Ascending aorta (tissue), 2 donors: ENCODE results near the gene ADAMTSL3. TPM values are rescaled to one million over a fixed set of nuclear protein-coding genes. Genes with fewer than 3 reads are reported as not detected.

Experiments
- DNase-seq, 2 donors: peaks; one replicate each; pipeline ENCODE4 v3.0.0-alpha.2; 2019; ENCODE audit warnings: low spot score in 2 of 2
- H3K27ac ChIP-seq, 2 donors: fragments of 200-600 bp; sonication (generic); one replicate each; pipeline ENCODE4 v1.5.1; 2016 to 2017; ENCODE audit warnings: mild to moderate bottlenecking in 1 of 2
- H3K27me3 ChIP-seq: fragments of 200-600 bp; sonication (generic); one replicate; pipeline ENCODE4 v1.5.1; 2017
- H3K36me3 ChIP-seq, 2 donors: fragments of 200-600 bp; sonication (generic); one replicate each; pipeline ENCODE4 v1.5.1; 2016
- H3K4me1 ChIP-seq, 2 donors: fragments of 200-600 bp; sonication (generic); one replicate each; pipeline ENCODE4 v1.5.1; 2016 to 2017; ENCODE audit warnings: mild to moderate bottlenecking in 1 of 2
- H3K4me3 ChIP-seq, 2 donors: fragments of 200-600 bp; sonication (generic); one replicate each; pipeline ENCODE4 v1.5.1; 2016 to 2017; ENCODE audit warnings: mild to moderate bottlenecking in 1 of 2
- H3K9me3 ChIP-seq, 2 donors: fragments of 200-600 bp; sonication (generic); one replicate each; pipeline ENCODE4 v1.5.1; 2016
- CTCF ChIP-seq, 3 experiments: fragments of 200-600 bp in 2 of 3; fragments of 450-650 bp in 1 of 3; sonication (generic) in 2 of 3; IDR thresholded peaks; one replicate each; pipeline ENCODE4 v1.5.1; 2016 to 2019; ENCODE audit warnings: antibody characterized with exemption in 3 of 3, mild to moderate bottlenecking in 1 of 3, moderate library complexity in 1 of 3
- intact Hi-C: fragments of 100-400 bp; cut with DNase I; formaldehyde crosslinking; loops from one replicate; pipeline ENCODE4 v1.15.1; 2023
- total RNA-seq: library from RNA; depleted of rRNA; stranded (reverse); fragments of >200 nt; gene quantifications from one replicate; pipeline ENCODE4 v1.1.0, GENCODE V29; 2016

Gene ADAMTSL3
- total RNA-seq, 1 donor from 2014 or later: 28.1 TPM

- no peaks in the 10 kb centered on the region for H3K27me3 ChIP-seq
- intact Hi-C loops: no loop called here
- peaks cover 12 to 56% of the 10 kb centered on the region in 2 donors for H3K4me1 ChIP-seq
- H3K27ac ChIP-seq: no peak overlapping the region
- DNase-seq: no peak
- TF ChIP-seq CTCF (IDR thresholded peaks at IDR 0.05): no peak
- H3K36me3 ChIP-seq: no peaks in the 10 kb centered on the region
- H3K9me3 ChIP-seq: no peaks in the 10 kb centered on the region
- H3K4me3 ChIP-seq: no peak overlapping the region
Measured at GRCh38 chr15:83708328-83708727, 54.4 kb downstream of the ADAMTSL3 start.

- Histone ChIP-seq H3K27me3 (no peaks in the 10 kb centered on the region), H3K4me3 (no peak overlapping the region), H3K9me3 (no peaks in the 10 kb centered on the region), H3K36me3 (no peaks in the 10 kb centered on the region), H3K4me1 (peaks cover 12 to 65% of the 10 kb centered on the region in 2 donors), H3K27ac (no peak overlapping the region)
- intact Hi-C loops: no loop called here
- TF ChIP-seq CTCF (IDR thresholded peaks at IDR 0.05): no peak
- no peak for DNase-seq
Measured at GRCh38 chr15:83709241-83709640, 55.3 kb downstream of the ADAMTSL3 start.

- intact Hi-C loops: loop anchor here (5.0 kb wide), 1 partner anchor 58 kb away; the partner anchor contains the start of gene ADAMTSL3
- no peak for DNase-seq
- H3K27ac ChIP-seq: peak overlapping the region in 1 of 2 donors; percentile 10
- peaks cover 12 to 68% of the 10 kb centered on the region in 2 donors for H3K4me1 ChIP-seq
- H3K9me3 ChIP-seq: no peaks in the 10 kb centered on the region
- no peaks in the 10 kb centered on the region for H3K36me3 ChIP-seq
- H3K27me3 ChIP-seq: no peaks in the 10 kb centered on the region
- no peak overlapping the region for H3K4me3 ChIP-seq
- no peak for TF ChIP-seq CTCF (IDR thresholded peaks at IDR 0.05)
Measured at GRCh38 chr15:83709811-83710210, 55.9 kb downstream of the ADAMTSL3 start.

GRCh38 chr15:83710452-83710851, 56.5 kb downstream of the ADAMTSL3 start:
- intact Hi-C loops: loop anchor here (5.0 kb wide), 1 partner anchor 58 kb away; the partner anchor contains the start of gene ADAMTSL3
- Histone ChIP-seq H3K9me3 (no peaks in the 10 kb centered on the region), H3K4me3 (no peak overlapping the region), H3K4me1 (peaks cover 14 to 72% of the 10 kb centered on the region in 2 donors), H3K27me3 (no peaks in the 10 kb centered on the region), H3K27ac (peak overlapping the region; percentile 10 to 42), H3K36me3 (no peaks in the 10 kb centered on the region)
- no peak for TF ChIP-seq CTCF (IDR thresholded peaks at IDR 0.05)
- no peak for DNase-seq

- no peak for TF ChIP-seq CTCF (IDR thresholded peaks at IDR 0.05)
Measured at GRCh38 chr15:83711236-83711635, 57.3 kb downstream of the ADAMTSL3 start.

GRCh38 chr15:83713242-83713641, 59.3 kb downstream of the ADAMTSL3 start:
- Histone ChIP-seq H3K27me3 (no peaks in the 10 kb centered on the region), H3K27ac (no peak overlapping the region), H3K9me3 (no peaks in the 10 kb centered on the region), H3K36me3 (no peaks in the 10 kb centered on the region), H3K4me3 (no peak overlapping the region), H3K4me1 (peaks cover 12 to 64% of the 10 kb centered on the region in 2 donors)
- DNase-seq: no peak
- TF ChIP-seq CTCF (IDR thresholded peaks at IDR 0.05): no peak
- intact Hi-C loops: loop anchor here (5.0 kb wide), 1 partner anchor 61 kb away; the partner anchor contains the start of gene ADAMTSL3

More at GRCh38 chr15:83711236-83711635, 57.3 kb downstream of the ADAMTSL3 start:
- intact Hi-C loops: loop anchor here (5.0 kb wide), 1 partner anchor 59 kb away; the partner anchor contains the start of gene ADAMTSL3
- H3K4me1 ChIP-seq: peaks cover 14 to 72% of the 10 kb centered on the region in 2 donors
- no peaks in the 10 kb centered on the region for H3K9me3 ChIP-seq
- H3K27me3 ChIP-seq: no peaks in the 10 kb centered on the region
- peak overlapping the region; percentile 38 to 42 for H3K27ac ChIP-seq
- no peaks in the 10 kb centered on the region for H3K36me3 ChIP-seq
- DNase-seq: no peak
- no peak overlapping the region for H3K4me3 ChIP-seq
